B cell (primary cell): Measurements from ENCODE around the gene FUNDC1.

Experiments
- CTCF ChIP-seq: fragments of 200-600 bp; IDR thresholded peaks from one replicate; pipeline ENCODE4 v1.8.0; 2022; ENCODE audit warnings: antibody characterized with exemption, mild to moderate bottlenecking
- EZH2 ChIP-seq: IDR thresholded peaks from 2 replicates; pipeline ENCODE4 v1.6.1; 2012; ENCODE audit warnings: borderline replicate concordance, low read depth, mild to moderate bottlenecking, moderate library complexity, low read length; ENCODE audit not compliant: insufficient read depth, poor library complexity, severe bottlenecking

GRCh38 chrX:44484607-44485146 lies 58.0 kb downstream of the FUNDC1 start:
- no peak for TF ChIP-seq CTCF
- TF ChIP-seq EZH2, result no peak
